Measurements from ENCODE around the gene MEI1. TPM values are rescaled to one million over a fixed set of nuclear protein-coding genes. Genes with fewer than 3 reads are reported as not detected.

Gene MEI1
- total RNA-seq, 1 experiment from 2014 or later: 0.61 TPM

DNA sequence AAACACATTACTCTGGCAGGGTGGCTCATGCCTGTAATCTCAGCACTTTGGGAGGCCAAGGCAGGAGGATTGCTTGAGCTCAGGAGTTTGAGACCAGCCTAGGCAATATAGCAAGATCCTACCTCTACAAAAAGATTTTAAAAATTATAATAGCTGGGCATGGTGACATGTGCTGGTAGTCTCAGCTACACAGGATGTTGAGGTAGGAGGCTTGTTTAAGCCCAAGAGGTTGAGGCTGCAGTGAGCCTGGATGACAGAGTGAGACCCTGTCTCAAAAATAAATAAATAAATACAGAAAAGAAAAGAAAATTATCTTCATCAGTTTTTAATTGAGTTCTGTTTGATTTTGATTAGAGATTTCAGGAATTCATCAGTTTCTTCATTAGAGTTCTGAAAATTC, 106.3 kb downstream of the MEI1 start:
- Histone ChIP-seq H3K27ac (no peak overlapping the region), H3K4me2 (no peak overlapping the region), H3K36me3 (ENCODE audit: low read depth) (peaks cover 4% of the 10 kb centered on the region; the same call in 1 of the 2 replicates), H3K79me2 (ENCODE audit: low read depth) (peaks cover 66% of the 10 kb centered on the region), H3F3A (ENCODE audit: insufficient read depth, low read depth) (peaks cover 7% of the 10 kb centered on the region; the same call in 1 of the 2 replicates), H3K9me3 (ENCODE audit: insufficient read depth, low read depth) (no peaks in the 10 kb centered on the region), H3K4me3 (no peak overlapping the region), H3K9me2 (ENCODE audit: insufficient read depth) (no peaks in the 10 kb centered on the region), H3K4me1 (replicated peaks; ENCODE audit: insufficient read depth) (peaks cover 14% of the 10 kb centered on the region), H4K20me1 (ENCODE audit: insufficient read depth) (no peaks in the 10 kb centered on the region), H2AFZ (no peak overlapping the region), H3K27me3 (ENCODE audit: insufficient read depth, low read depth) (no peaks in the 10 kb centered on the region)
- ChIA-PET CTCF (no interaction called here), POLR2A (ENCODE audit: unreplicated experiment) (no interaction called here)
- BruUV-seq (replicated peaks): no TSS peak
- DNase-seq: no peak
- intact Hi-C loops (cut with micrococcal nuclease; ENCODE audit: unreplicated experiment): no loop called here
- TF ChIP-seq EZH2 (IDR thresholded peaks at IDR 0.05; ENCODE audit: low read depth): no peak
- TF ChIP-seq CTCF (conservative IDR thresholded peaks at IDR 0.05): no peak

DNA sequence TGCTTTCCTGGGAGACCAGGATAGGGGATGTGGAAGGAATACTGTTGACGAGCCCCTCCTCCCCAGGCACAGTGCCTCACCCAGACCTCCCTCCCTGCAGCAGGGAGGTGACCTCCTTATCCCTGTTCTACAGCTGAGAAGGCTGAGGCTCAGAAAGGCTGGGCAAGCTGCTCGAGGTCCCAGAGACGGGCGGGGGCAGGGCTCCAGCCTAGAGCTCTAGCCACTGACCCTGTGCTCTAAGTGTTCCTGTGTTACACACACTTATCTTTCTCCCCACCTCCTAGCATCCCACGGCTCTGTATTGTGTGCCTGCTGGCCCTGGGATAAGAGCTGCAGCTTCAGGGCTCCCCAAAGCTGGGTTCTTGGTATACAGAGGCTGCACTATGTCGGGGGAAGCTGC, 109.1 kb downstream of the MEI1 start:
- DNase-seq: no peak
- TF ChIP-seq CTCF (conservative IDR thresholded peaks at IDR 0.05): no peak
- TF ChIP-seq EZH2 (IDR thresholded peaks at IDR 0.05; ENCODE audit: low read depth): no peak
- H3K27ac ChIP-seq: no peak overlapping the region
- H3K9me2 ChIP-seq (ENCODE audit: insufficient read depth): no peaks in the 10 kb centered on the region
- intact Hi-C loops (cut with micrococcal nuclease; ENCODE audit: unreplicated experiment): no loop called here
- no peaks in the 10 kb centered on the region for H4K20me1 ChIP-seq (ENCODE audit: insufficient read depth)
- H3K27me3 ChIP-seq (ENCODE audit: insufficient read depth, low read depth): no peaks in the 10 kb centered on the region
- peaks cover 4% of the 10 kb centered on the region; the same call in 1 of the 2 replicates for H3K36me3 ChIP-seq (ENCODE audit: low read depth)
- H3F3A ChIP-seq (ENCODE audit: insufficient read depth, low read depth): no peaks in the 10 kb centered on the region
- H3K79me2 ChIP-seq (ENCODE audit: low read depth): peaks cover 42% of the 10 kb centered on the region
- H3K9me3 ChIP-seq (ENCODE audit: insufficient read depth, low read depth): no peaks in the 10 kb centered on the region
- CTCF ChIA-PET: interaction anchor here (0.5 kb wide), 1 partner anchor 940 kb away, joined by 3 read pairs; no protein-coding TSS in a partner anchor
- H3K4me1 ChIP-seq (replicated peaks; ENCODE audit: insufficient read depth): no peaks in the 10 kb centered on the region; the same call in 1 of the 2 replicates
- POLR2A ChIA-PET (ENCODE audit: unreplicated experiment): no interaction called here
- H3K4me2 ChIP-seq: no peak overlapping the region
- BruUV-seq (replicated peaks): no TSS peak
- H2AFZ ChIP-seq: no peak overlapping the region
- no peak overlapping the region for H3K4me3 ChIP-seq

DNA sequence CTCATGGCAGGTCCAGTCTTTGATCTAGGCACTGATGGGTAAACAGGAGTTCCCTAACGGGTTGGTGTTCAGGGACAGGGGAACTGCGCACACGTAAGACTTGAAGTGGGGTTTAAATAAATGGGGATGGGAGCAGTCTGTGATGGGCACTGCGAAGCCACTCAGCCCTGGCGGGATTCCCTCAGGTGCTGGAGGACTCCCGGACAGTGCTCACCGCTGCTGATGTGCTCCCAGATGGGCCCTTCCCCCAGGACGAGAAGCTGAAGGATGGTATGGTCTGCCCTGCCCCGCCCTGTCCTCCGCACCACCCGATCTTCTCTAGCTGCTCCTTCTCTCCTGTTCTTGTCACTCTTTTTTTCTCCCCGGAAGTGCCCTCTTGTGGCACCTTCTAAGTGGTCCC, 110.7 kb downstream of the MEI1 start:
- Histone ChIP-seq H3K4me2 (no peak overlapping the region), H3K27me3 (ENCODE audit: insufficient read depth, low read depth) (no peaks in the 10 kb centered on the region), H2AFZ (no peak overlapping the region), H3K79me2 (ENCODE audit: low read depth) (peaks cover 25% of the 10 kb centered on the region), H4K20me1 (ENCODE audit: insufficient read depth) (no peaks in the 10 kb centered on the region), H3K4me1 (replicated peaks; ENCODE audit: insufficient read depth) (no peaks in the 10 kb centered on the region; the same call in 1 of the 2 replicates), H3K9me2 (ENCODE audit: insufficient read depth) (no peaks in the 10 kb centered on the region), H3K9me3 (ENCODE audit: insufficient read depth, low read depth) (no peaks in the 10 kb centered on the region), H3K36me3 (ENCODE audit: low read depth) (peaks cover 7% of the 10 kb centered on the region; the same call in 1 of the 2 replicates), H3K4me3 (no peak overlapping the region), H3F3A (ENCODE audit: insufficient read depth, low read depth) (no peaks in the 10 kb centered on the region), H3K27ac (no peak overlapping the region)
- BruUV-seq (replicated peaks): no TSS peak
- no peak for DNase-seq
- intact Hi-C loops (cut with micrococcal nuclease; ENCODE audit: unreplicated experiment): no loop called here
- TF ChIP-seq EZH2 (IDR thresholded peaks at IDR 0.05; ENCODE audit: low read depth): no peak
- no peak for TF ChIP-seq CTCF (conservative IDR thresholded peaks at IDR 0.05)
- CTCF ChIA-PET: interaction anchor here (1.3 kb wide), 1 partner anchor 63 kb away, joined by 11 read pairs; no protein-coding TSS in a partner anchor
- POLR2A ChIA-PET (ENCODE audit: unreplicated experiment): no interaction called here
